ENCODE results near the gene GATAD2B. TPM values are rescaled to one million over a fixed set of nuclear protein-coding genes. Genes with fewer than 3 reads are reported as not detected.
A peak's percentile ranks its signal among the peaks of the same experiment; 100 is the strongest.
"Not testable (repeated sequence)": the region's sequence is repeated elsewhere in the genome, so short reads cannot be mapped to it uniquely, and the experiment has no call there.

GATAD2B gene
- total RNA-seq, 1 donor from 2014 or later, result 37.4 TPM

DNA sequence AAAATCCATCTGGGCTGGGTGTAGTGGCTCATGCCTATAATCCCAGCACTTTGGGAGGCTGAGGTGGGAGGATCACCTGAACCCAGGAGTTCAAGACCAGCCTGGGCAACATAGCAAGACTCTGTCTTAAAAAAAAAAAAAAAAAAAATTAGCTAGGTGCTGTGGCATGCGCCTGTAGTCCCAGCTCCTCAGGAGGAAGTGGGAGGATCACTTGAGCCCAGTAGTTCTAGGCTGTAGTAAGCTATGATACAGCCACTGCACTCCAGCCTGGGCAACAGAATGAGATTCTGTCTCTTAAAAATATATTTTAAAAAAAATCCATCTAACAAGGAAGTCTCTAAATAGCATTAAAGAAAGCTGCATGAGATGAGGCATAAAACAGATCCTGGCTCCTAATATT, 26.9 kb downstream of the GATAD2B start:
- DNase-seq (ENCODE audit: low spot score), result not testable (repeated sequence)

DNA sequence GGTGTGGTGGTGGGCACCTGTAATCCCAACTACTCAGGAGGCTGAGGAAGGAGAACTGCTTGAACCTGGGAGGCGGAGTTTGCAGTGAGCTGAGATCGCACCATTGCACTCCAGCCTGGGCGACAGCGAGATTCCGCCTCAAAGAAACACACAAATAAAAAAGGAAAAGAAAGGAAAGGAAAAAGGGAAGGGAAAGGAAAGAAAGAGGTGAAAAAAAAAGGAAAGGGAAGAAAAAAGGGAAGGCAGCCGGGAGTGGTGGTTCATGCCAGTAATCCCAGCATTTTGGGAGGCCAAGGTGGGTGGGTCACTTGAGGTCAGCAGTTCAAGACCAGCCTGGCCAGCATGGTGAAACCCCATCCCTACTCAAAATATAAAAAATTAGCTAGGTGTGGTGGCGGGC, 31.7 kb downstream of the GATAD2B start:
- not testable (repeated sequence) for DNase-seq (ENCODE audit: low spot score)

DNA sequence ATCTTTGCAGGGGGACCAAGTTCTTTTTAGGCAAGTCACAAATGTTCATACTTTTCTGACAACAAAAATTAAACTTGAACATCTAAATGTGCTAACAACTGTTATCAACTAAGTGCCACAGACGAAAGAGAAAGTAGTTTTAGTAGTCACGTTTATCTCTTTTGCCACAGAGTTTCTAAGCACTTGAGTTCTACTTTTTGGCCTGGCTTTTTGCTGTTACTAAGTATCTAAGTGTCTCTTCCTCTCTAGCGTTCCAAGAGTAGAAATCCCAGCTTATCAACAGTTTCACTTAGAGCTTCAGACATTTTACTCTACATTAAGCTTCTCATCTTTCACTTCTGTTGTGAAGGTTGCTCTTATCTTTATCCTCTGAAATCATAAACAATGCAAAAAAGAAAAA, 34.2 kb downstream of the GATAD2B start:
- DNase-seq (ENCODE audit: low spot score), result no peak

DNA sequence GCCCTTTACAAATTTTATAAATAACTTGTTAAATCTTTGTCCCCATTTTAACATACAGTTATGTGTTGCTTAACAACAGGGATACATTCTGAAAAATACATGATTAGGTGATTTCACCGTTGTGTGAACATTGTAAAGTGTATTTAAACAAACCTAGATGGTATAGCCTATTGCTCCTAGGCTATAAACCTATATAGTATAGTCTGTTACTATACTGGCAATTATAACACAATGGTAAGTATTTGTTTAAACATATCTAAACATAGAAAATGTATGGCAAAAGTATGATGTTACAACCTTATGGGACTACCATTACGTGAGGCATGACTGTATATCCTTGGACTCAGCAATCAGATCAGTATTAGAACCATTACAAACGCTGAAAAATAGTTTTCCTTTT, 36.6 kb downstream of the GATAD2B start:
- DNase-seq (ENCODE audit: low spot score), result no peak

DNA sequence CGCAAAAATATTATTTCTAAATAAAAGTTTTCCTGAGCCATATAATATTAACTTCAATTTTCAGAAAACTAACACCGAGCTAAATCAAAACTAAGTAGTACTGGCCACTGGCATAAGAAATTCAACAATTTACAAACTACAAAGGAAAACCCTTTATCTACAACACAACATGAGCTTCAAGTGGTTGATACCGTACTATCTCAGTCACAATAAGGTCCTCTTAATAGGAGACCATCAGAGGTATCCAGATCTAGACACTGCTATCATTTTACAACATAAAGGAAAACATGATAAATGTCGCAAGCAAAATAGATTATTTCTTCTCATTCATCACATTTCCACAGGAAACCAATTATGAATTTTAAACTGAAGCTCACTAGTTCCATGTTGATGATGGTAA, 39.5 kb downstream of the GATAD2B start:
- DNase-seq (ENCODE audit: low spot score), result no peak

DNA sequence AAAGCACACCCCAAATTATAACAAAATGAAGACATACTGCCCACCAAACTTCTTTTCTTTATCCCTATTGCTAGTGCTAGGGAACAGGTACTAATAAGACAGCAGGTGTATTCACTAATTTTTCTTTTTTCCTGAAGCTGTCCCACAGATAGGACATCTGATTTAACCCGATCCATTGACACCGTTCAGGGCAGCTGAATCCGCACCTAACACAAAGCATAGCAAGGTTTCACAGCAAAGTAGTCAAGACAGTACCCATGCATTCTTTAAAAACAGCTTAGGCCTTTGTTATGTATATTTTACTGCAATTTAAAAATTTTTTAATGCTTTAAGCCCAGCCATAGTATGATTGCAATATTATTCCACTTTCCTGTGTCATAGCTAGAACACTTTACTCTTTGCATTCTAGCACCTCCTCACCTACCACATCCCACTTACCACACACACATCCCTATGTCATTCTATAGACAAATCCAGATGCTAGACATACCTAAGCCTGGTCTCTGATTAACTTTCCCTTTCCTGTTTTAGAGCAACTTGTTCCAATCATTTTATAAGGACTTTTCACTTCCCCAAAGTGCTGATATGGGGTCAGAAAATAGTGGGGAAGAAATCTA, 40.4 kb downstream of the GATAD2B start:
- no peak for DNase-seq (ENCODE audit: low spot score)

DNA sequence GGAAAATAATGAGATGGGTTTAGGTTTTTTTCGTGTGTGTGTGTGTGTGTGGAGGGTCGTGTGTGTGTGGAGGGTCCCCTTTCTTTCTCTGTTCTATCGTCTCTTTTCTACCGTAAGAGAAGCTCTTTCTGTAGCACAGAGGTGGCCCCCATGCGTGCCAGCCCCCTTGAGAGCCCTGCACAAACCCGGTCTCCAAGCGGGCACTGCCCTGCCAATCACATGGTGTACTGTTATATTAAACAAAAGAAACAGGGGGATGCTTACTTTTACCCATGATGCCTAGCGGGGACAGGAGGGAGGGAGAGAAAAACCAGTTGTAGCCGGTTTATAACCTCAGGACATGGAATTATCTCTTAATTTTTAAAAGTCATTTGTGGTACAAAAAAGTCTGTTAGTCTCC, 41.0 kb downstream of the GATAD2B start:
- no peak for DNase-seq (ENCODE audit: low spot score)

DNA sequence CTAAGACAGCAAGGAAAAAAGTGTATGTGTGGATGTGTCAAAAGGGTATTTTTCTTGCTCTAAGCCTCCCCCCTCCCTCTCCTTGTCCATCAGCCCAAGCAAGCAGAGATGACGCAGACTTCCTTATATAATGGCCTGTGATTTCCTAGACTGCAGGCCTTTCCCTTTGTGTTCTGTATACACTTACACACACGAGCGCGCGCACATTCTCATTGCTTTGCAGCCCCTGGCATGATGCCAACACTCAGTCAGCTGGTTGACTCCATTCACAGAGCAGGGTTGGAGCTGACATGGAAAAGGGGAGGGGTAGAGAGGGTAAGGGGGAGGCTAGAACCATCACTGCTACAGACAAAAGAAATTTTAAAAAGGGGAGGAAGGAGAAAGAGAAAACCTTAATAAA, 41.8 kb downstream of the GATAD2B start:
- DNase-seq (ENCODE audit: low spot score), result peak; percentile 94

DNA sequence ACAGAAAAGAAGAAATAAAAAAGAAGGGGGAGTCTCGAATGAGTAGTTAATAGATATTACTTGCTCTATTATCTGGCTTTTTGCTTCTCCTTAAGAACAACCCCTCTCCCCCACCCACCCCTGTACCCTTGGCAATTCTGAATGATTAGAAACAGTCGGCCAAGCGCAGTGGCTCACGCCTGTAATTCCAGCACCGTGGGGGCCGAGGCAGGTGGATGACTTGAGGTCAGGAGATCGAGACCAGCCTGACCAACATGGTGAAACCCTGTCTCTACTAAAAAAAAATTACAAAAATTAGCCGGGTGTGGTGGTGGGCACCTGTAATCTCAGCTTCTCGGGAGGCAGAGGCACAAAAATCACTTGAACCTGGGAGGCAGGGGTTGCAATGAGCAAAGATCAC, 42.7 kb downstream of the GATAD2B start:
- no peak for DNase-seq (ENCODE audit: low spot score)

DNA sequence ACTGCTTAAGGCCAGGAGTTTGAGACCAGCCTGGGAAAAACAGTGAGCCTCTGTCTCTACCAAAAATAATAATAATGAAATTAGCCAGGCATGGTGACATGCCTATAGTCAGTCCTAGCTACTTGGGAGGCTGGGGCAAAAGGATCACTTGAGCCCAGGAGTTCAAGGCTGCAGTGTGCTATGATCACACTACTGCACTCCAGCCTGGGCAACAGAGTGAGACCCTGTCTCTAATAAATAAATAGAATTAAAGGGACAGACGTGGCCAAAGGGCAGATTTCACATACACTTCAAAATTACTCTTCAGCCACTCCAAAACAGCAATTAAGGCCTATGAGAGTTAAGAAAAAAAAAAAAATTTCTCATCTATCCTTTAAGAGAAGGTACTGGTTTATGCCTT, 45.7 kb downstream of the GATAD2B start:
- no peak for DNase-seq (ENCODE audit: low spot score)

DNA sequence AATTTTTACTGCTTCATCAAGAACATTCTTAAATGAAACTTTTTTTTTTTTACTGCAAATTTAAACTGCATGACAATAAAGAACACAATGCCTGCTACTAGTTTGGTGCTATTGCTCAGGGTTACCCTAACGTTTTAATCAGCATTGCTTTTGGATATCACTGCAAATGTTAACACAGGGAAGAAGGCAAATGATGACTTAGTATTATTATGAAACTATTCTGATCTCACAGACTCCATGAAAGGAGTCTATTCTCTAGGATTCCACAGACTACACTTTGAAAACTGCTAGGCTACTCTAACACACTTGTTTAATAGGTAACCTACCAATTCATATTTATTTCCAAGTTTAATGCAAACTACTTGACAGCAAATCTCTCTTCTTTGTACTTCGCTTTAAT, 49.8 kb downstream of the GATAD2B start:
- no peak for DNase-seq (ENCODE audit: low spot score)

DNA sequence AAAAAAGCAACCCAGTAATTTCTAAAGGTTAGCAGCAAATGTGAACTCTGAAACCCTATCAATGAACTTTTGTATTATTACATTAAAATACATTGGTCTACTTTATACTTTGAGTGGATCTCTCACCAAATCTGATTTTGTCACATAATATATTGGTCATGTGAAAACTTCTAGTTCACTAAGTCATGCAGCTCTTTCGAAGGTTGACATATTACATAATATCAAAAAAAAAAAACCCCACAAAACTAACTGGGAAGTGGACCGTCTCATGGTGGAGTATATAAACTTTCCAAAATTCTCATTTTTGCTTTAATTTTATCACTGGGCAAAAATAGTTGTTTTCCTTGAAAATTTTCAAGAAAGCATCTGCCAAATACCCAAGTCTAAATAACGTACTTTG, 50.4 kb downstream of the GATAD2B start:
- no peak for DNase-seq (ENCODE audit: low spot score)

DNA sequence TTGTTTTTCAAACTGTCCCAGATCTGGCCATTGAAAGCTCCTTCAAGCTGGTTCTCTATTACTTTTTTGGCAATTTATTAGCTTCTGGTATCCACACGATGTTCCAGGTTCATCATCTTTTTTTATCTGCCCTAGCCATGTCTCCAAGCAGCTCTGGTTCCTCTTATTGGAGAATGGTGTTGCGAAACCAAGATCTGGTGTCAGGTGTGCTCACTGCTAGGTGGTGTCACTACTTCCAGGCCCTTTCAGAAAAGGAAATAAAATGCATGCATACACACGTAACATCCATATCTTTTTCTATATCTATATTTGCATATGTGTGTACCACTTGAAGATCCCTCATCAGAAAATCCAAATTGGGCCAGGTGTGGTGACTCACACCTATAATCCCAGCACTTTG, 53.3 kb downstream of the GATAD2B start:
- DNase-seq (ENCODE audit: low spot score), result no peak

DNA sequence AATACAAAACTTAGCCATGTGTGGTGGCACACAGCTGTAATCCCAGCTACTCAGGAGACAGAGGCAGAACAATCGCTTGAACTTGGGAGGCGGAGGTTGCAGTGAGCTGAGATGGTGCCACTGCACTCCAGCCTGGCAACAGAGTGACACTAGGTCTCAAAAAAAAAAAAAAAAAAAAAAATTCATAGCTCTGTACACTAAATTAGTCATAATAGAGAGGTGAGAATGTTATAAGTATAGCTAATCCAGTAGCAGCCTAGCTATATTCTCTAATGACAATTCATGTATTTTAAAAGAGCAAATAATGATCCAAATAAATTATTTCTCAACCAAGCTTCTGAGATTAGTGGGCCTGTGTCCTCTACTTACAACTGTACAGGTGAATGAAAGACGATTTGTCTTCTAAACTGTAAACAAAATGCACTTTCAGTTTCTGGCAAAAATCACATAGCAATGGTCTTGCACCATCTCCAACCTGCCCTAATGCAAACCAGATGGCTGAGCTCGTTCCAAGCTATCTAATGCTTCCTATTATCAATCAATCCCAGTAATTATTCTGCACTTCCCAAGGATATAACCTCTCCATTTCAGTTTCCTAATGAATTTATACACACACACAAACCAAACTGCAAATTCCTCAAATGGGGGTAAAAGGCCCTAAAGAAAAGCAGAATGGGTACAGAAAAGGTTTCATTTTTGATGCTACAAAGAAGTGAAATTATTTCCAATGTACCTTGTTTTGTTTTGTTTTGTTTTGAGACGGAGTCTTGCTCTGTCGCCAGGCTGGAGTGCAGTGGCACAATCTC, 56.5 kb downstream of the GATAD2B start:
- DNase-seq (ENCODE audit: low spot score), result no peak

DNA sequence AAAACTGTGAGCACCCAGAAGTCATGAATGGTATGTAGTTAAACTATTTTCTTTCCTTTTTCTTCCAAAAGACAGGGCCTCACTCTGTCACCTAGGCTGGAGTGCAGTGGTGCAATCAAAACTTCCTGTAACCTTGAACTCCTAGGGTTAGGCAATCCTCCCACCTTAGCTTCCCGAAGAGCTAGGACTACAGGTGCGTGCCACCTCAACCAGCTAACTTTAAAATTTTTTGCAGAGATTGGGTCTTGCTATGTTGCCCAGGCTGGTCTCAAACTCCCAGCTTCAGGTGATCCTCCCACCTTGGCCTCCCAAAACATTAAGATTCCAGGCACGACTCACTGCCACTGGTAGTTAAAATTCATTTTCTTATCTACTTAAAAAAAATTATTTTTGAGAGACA, 62.5 kb downstream of the GATAD2B start:
- DNase-seq (ENCODE audit: low spot score), result no peak

DNA sequence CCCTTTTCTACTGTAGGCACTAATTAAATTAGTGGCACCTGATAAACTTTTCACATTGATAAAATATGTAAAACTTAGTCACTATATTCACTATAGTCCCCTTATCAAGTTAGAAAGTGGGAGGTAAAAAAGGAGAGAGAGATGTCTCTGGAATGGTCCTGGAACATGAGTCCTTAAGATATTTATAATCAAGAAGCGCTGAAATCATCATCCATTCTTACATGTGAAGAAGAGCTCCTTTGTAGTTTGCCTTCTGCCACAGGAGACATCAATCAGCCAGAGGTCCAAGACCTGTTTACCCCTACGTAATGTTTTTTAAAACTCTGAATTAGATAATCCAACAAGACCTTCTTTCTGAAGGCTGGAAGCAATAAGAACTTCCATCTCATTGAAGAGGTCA, 65.3 kb downstream of the GATAD2B start:
- DNase-seq (ENCODE audit: low spot score), result no peak

DNA sequence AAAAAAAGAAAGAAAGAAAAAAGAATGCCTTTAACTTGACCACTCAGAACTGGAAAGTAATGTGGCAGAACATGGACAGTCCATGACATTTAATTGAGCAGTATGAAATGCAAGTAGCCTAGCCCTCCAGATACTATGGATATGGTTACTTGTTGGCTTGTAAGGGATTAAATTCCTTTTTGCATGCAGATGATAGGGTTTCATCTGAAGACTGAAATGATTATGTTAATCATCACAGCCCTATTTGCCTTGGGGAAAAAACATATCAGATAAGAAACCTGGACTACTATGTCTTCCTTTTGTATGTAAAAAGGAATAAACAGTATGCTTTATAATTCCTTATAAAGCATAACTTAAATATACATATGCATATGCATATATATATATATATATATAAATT, 66.0 kb downstream of the GATAD2B start:
- DNase-seq (ENCODE audit: low spot score), result no peak

DNA sequence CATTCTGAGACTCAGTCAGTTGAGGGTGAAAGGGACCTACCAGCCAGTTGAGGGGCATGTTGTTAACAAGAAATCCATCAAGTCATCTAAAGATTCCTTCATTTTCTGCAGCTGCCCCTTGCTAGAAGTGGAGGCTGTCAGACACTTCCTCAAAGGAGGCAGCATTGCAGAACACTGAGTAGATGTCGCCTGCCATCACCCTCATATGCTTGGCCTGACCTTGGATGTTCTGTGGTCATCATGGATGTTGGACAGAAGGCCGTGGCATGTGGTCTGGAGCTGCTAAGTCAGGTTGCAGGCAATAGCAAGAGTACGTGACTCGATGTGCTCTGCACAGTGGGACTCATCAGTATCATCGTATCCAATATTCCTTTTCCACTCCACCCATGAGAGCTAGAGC, 70.6 kb downstream of the GATAD2B start:
- no peak for DNase-seq (ENCODE audit: low spot score)

DNA sequence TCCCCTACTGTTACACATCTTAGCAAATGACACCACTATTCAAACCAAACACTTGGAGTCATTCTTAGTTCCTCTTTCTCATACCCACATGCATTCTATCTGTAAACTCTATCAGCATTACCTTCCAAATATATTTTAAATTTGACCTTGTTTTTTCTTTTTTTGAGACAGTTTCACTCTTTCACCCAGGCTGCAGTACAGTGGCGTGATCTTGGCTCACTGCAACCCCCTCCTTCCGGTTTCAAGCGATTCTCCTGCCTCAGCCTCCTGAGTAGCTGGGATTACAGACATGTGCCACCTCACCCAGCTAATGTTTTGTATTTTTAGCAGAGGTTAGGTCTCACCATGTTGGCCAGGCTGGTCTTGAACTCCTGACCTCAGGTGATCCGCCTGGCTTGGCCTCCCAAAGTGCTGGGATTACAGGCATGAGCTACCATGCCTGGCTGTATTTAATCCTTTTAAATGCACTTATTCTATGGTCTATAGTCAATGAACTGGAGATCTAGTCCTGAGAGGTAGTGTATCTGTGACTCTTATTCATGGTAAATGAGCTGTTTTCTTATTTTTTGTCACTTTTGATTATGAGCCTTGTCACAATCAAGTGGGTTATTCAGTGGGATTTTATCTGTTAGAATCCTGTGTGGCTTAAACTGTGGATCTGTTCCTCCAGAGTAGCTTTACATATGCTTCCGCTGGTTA, 73.1 kb downstream of the GATAD2B start:
- DNase-seq (ENCODE audit: low spot score), result no peak

DNA sequence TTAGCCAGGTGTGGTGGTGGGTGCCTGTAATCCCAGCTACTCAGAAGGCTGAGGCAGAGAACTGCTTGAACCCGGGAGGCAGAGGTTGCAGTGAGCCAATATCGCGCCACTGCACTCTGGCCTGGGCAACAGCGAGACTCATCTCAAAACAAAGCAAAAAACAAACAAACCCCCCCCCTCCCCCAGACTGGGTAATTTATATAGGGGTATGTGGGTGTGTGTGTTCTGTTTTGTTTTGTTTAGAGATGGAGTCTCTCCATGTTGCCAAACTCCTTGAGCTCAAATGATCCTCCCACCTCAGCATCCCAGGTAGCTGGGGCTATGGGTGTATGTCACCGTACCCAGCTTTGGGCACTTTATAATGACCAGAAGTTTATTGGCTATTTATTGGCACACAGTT, 74.0 kb downstream of the GATAD2B start:
- no peak for DNase-seq (ENCODE audit: low spot score)

DNA sequence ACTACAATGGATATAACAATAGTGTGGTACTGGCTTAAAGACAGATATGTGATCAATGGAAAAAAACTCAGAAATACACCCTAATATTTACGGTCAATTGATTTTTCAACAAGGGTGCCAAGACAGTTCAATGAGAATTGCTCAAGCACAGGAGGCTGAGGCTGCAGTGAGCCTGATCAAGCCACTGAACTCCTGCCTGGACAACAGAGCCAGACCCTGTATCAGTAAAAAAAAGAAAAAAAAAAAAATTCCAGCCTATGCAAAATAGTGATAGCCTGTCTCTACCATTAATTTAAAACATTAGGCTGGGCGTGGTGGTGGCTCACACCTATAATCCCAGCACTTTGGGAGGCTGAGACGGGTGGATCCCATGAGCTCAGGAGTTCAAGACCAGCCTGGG, 77.6 kb downstream of the GATAD2B start:
- no peak for DNase-seq (ENCODE audit: low spot score)

DNA sequence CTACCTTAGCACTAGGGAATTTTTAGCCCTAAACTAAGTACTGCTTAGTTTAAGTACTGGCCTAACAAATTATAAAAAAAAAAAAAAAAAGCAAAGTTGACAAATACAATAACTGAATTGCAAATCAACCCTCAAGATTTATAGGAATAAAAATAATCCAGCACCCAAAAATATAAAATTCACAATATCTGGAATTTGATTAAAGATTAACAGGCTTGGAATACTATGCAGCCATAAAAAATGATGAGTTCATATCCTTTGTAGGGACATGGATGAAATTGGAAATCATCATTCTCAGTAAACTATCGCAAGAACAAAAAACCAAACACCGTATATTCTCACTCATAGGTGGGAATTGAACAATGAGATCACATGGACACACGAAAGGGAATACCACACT, 78.4 kb downstream of the GATAD2B start:
- DNase-seq (ENCODE audit: low spot score), result not testable (repeated sequence)

Data from mesenteric fat pad (tissue), 1 donor.